ENCODE results near the gene ADCY2. TPM values are rescaled to one million over a fixed set of nuclear protein-coding genes. Genes with fewer than 3 reads are reported as not detected.
A peak's percentile ranks its signal among the peaks of the same experiment; 100 is the strongest.

Gene ADCY2
- total RNA-seq, 1 experiment from 2014 or later = 17.3 TPM

GRCh38 chr5:7676455-7676854 lies 280.5 kb downstream of the ADCY2 start:
- no peaks in the 10 kb centered on the region for H3K36me3 ChIP-seq (replicated peaks; ENCODE audit: control insufficient read depth, insufficient read depth, low read length)
- no peak overlapping the region for H3K4me3 ChIP-seq (ENCODE audit: insufficient read depth, low read depth, low read length)
- DNase-seq = no peak
- no peaks in the 10 kb centered on the region for H3K27me3 ChIP-seq (ENCODE audit: control insufficient read depth, insufficient read depth, low read length)

GRCh38 chr5:7678030-7678429 lies 282.1 kb downstream of the ADCY2 start:
- DNase-seq = no peak
- Histone ChIP-seq H3K36me3 (replicated peaks; ENCODE audit: control insufficient read depth, insufficient read depth, low read length) (no peaks in the 10 kb centered on the region), H3K4me3 (ENCODE audit: insufficient read depth, low read depth, low read length) (no peak overlapping the region), H3K27me3 (ENCODE audit: control insufficient read depth, insufficient read depth, low read length) (no peaks in the 10 kb centered on the region)

- H3K36me3 ChIP-seq (replicated peaks; ENCODE audit: control insufficient read depth, insufficient read depth, low read length) = no peaks in the 10 kb centered on the region
- H3K27me3 ChIP-seq (ENCODE audit: control insufficient read depth, insufficient read depth, low read length) = no peaks in the 10 kb centered on the region
- H3K4me3 ChIP-seq (ENCODE audit: insufficient read depth, low read depth, low read length) = no peak overlapping the region
- no peak for DNase-seq
Measured at GRCh38 chr5:7679663-7680062, 283.7 kb downstream of the ADCY2 start.

GRCh38 chr5:7680260-7680659 lies 284.3 kb downstream of the ADCY2 start:
- Histone ChIP-seq H3K36me3 (replicated peaks; ENCODE audit: control insufficient read depth, insufficient read depth, low read length) (no peaks in the 10 kb centered on the region), H3K4me3 (ENCODE audit: insufficient read depth, low read depth, low read length) (no peak overlapping the region), H3K27me3 (ENCODE audit: control insufficient read depth, insufficient read depth, low read length) (no peaks in the 10 kb centered on the region)
- DNase-seq = no peak

- H3K27me3 ChIP-seq (ENCODE audit: control insufficient read depth, insufficient read depth, low read length) = no peaks in the 10 kb centered on the region
Measured at GRCh38 chr5:7682379-7682778, 286.4 kb downstream of the ADCY2 start.

GRCh38 chr5:7683753-7684152 lies 287.8 kb downstream of the ADCY2 start:
- no peak overlapping the region for H3K4me3 ChIP-seq (ENCODE audit: insufficient read depth, low read depth, low read length)

More at GRCh38 chr5:7682379-7682778, 286.4 kb downstream of the ADCY2 start:
- no peak for DNase-seq
- H3K4me3 ChIP-seq (ENCODE audit: insufficient read depth, low read depth, low read length) = no peak overlapping the region
- H3K36me3 ChIP-seq (replicated peaks; ENCODE audit: control insufficient read depth, insufficient read depth, low read length) = no peaks in the 10 kb centered on the region

GRCh38 chr5:7684826-7685225 lies 288.9 kb downstream of the ADCY2 start:
- H3K36me3 ChIP-seq (replicated peaks; ENCODE audit: control insufficient read depth, insufficient read depth, low read length) = no peaks in the 10 kb centered on the region
- H3K27me3 ChIP-seq (ENCODE audit: control insufficient read depth, insufficient read depth, low read length) = no peaks in the 10 kb centered on the region
- DNase-seq = no peak
- no peak overlapping the region for H3K4me3 ChIP-seq (ENCODE audit: insufficient read depth, low read depth, low read length)

More at GRCh38 chr5:7683753-7684152, 287.8 kb downstream of the ADCY2 start:
- Histone ChIP-seq H3K36me3 (replicated peaks; ENCODE audit: control insufficient read depth, insufficient read depth, low read length) (no peaks in the 10 kb centered on the region), H3K27me3 (ENCODE audit: control insufficient read depth, insufficient read depth, low read length) (no peaks in the 10 kb centered on the region)
- DNase-seq = no peak

- Histone ChIP-seq H3K27me3 (ENCODE audit: control insufficient read depth, insufficient read depth, low read length) (no peaks in the 10 kb centered on the region), H3K36me3 (replicated peaks; ENCODE audit: control insufficient read depth, insufficient read depth, low read length) (peaks cover 6% of the 10 kb centered on the region), H3K4me3 (ENCODE audit: insufficient read depth, low read depth, low read length) (no peak overlapping the region)
- DNase-seq = peak; percentile 41
Measured at GRCh38 chr5:7686794-7687193, 290.9 kb downstream of the ADCY2 start.

GRCh38 chr5:7690557-7690956 lies 294.6 kb downstream of the ADCY2 start:
- Histone ChIP-seq H3K36me3 (replicated peaks; ENCODE audit: control insufficient read depth, insufficient read depth, low read length) (peaks cover 7% of the 10 kb centered on the region), H3K4me3 (ENCODE audit: insufficient read depth, low read depth, low read length) (no peak overlapping the region), H3K27me3 (ENCODE audit: control insufficient read depth, insufficient read depth, low read length) (no peaks in the 10 kb centered on the region)
- DNase-seq = no peak

GRCh38 chr5:7705261-7705660 lies 309.3 kb downstream of the ADCY2 start:
- DNase-seq = peak; percentile 50
- H3K4me3 ChIP-seq (ENCODE audit: insufficient read depth, low read depth, low read length) = no peak overlapping the region
- peaks cover 6% of the 10 kb centered on the region for H3K36me3 ChIP-seq (replicated peaks; ENCODE audit: control insufficient read depth, insufficient read depth, low read length)
- no peaks in the 10 kb centered on the region for H3K27me3 ChIP-seq (ENCODE audit: control insufficient read depth, insufficient read depth, low read length)

GRCh38 chr5:7705736-7706135 lies 309.8 kb downstream of the ADCY2 start:
- Histone ChIP-seq H3K36me3 (replicated peaks; ENCODE audit: control insufficient read depth, insufficient read depth, low read length) (peaks cover 8% of the 10 kb centered on the region), H3K4me3 (ENCODE audit: insufficient read depth, low read depth, low read length) (no peak overlapping the region), H3K27me3 (ENCODE audit: control insufficient read depth, insufficient read depth, low read length) (no peaks in the 10 kb centered on the region)
- no peak for DNase-seq

GRCh38 chr5:7706256-7706655 lies 310.3 kb downstream of the ADCY2 start:
- Histone ChIP-seq H3K4me3 (ENCODE audit: insufficient read depth, low read depth, low read length) (no peak overlapping the region), H3K36me3 (replicated peaks; ENCODE audit: control insufficient read depth, insufficient read depth, low read length) (peaks cover 8% of the 10 kb centered on the region), H3K27me3 (ENCODE audit: control insufficient read depth, insufficient read depth, low read length) (no peaks in the 10 kb centered on the region)
- DNase-seq = no peak

- peaks cover 11% of the 10 kb centered on the region for H3K36me3 ChIP-seq (replicated peaks; ENCODE audit: control insufficient read depth, insufficient read depth, low read length)
Measured at GRCh38 chr5:7714119-7714518, 318.2 kb downstream of the ADCY2 start.

GRCh38 chr5:7714697-7715096 lies 318.8 kb downstream of the ADCY2 start:
- Histone ChIP-seq H3K36me3 (replicated peaks; ENCODE audit: control insufficient read depth, insufficient read depth, low read length) (peaks cover 9% of the 10 kb centered on the region), H3K27me3 (ENCODE audit: control insufficient read depth, insufficient read depth, low read length) (no peaks in the 10 kb centered on the region), H3K4me3 (ENCODE audit: insufficient read depth, low read depth, low read length) (no peak overlapping the region)
- no peak for DNase-seq

More at GRCh38 chr5:7714119-7714518, 318.2 kb downstream of the ADCY2 start:
- Histone ChIP-seq H3K27me3 (ENCODE audit: control insufficient read depth, insufficient read depth, low read length) (no peaks in the 10 kb centered on the region), H3K4me3 (ENCODE audit: insufficient read depth, low read depth, low read length) (no peak overlapping the region)
- DNase-seq = no peak

GRCh38 chr5:7717691-7718090 lies 321.8 kb downstream of the ADCY2 start:
- Histone ChIP-seq H3K4me3 (ENCODE audit: insufficient read depth, low read depth, low read length) (no peak overlapping the region), H3K27me3 (ENCODE audit: control insufficient read depth, insufficient read depth, low read length) (no peaks in the 10 kb centered on the region), H3K36me3 (replicated peaks; ENCODE audit: control insufficient read depth, insufficient read depth, low read length) (peaks cover 11% of the 10 kb centered on the region)
- no peak for DNase-seq

- H3K36me3 ChIP-seq (replicated peaks; ENCODE audit: control insufficient read depth, insufficient read depth, low read length) = no peaks in the 10 kb centered on the region; the same call in none of the 2 replicates
- H3K4me3 ChIP-seq (ENCODE audit: insufficient read depth, low read depth, low read length) = no peak overlapping the region
- H3K27me3 ChIP-seq (ENCODE audit: control insufficient read depth, insufficient read depth, low read length) = no peaks in the 10 kb centered on the region
- DNase-seq = no peak
Measured at GRCh38 chr5:7728076-7728475, 332.1 kb downstream of the ADCY2 start.
